ENCODE measurements around the gene HIGD2A. TPM values are rescaled to one million over a fixed set of nuclear protein-coding genes. Genes with fewer than 3 reads are reported as not detected.

Gene HIGD2A
- polyA plus RNA-seq, 1 of the 3 experiments (the other 2 are of a cell fraction): 211 TPM

DNA sequence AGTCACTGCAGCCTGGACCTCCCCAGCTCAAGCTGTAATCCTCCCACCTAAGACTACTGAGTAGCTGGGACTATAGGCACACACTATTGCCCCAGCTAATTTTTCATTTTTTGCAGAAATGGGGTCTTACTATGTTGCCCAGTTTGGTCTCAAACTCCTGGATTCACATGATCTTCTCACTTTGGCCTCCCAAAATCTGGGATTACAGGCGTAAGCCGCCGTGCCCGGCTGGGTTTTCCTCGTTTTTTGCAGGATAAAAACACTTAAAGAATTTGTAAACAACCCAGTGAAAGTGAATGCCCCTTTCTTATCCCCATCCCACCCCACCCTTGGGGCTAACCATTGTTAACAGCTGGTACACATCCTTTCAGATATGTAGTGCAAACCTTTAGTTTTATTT, 20.0 kb downstream of the HIGD2A start:
- TF ChIP-seq ELF1 (IDR thresholded peaks at IDR 0.05) (no peak), FOXJ3 (CRISPR knock-in tag; IDR thresholded peaks at IDR 0.05) (no peak), NRF1 (IDR thresholded peaks at IDR 0.05; ENCODE audit: low read depth, low read length) (no peak), SIN3A (IDR thresholded peaks at IDR 0.05; ENCODE audit: borderline replicate concordance, low read depth, low read length) (no peak), SMC3 (IDR thresholded peaks at IDR 0.05; ENCODE audit: low read depth, low read length) (no peak), NFIC (IDR thresholded peaks at IDR 0.05; ENCODE audit: borderline replicate concordance) (no peak), RFX5 (IDR thresholded peaks at IDR 0.05; ENCODE audit: low read length) (no peak), RXRA (IDR thresholded peaks at IDR 0.05; ENCODE audit: borderline replicate concordance, low read depth) (no peak), TEAD4 (IDR thresholded peaks at IDR 0.05; ENCODE audit: borderline replicate concordance, insufficient read depth) (no peak), MEF2A (IDR thresholded peaks at IDR 0.05; ENCODE audit: borderline replicate concordance, low read depth) (no peak), RCOR1 (IDR thresholded peaks at IDR 0.05; ENCODE audit: low read length) (no peak), FOXM1 (IDR thresholded peaks at IDR 0.05; ENCODE audit: low read depth) (no peak), GATA2 (CRISPR knock-in tag; IDR thresholded peaks at IDR 0.05) (no peak), CHD2 (IDR thresholded peaks at IDR 0.05; ENCODE audit: low read length, partially characterized antibody) (no peak), MXI1 (IDR thresholded peaks at IDR 0.05; ENCODE audit: low read depth, low read length) (no peak)
- TF ChIP-seq, protein P1, sequence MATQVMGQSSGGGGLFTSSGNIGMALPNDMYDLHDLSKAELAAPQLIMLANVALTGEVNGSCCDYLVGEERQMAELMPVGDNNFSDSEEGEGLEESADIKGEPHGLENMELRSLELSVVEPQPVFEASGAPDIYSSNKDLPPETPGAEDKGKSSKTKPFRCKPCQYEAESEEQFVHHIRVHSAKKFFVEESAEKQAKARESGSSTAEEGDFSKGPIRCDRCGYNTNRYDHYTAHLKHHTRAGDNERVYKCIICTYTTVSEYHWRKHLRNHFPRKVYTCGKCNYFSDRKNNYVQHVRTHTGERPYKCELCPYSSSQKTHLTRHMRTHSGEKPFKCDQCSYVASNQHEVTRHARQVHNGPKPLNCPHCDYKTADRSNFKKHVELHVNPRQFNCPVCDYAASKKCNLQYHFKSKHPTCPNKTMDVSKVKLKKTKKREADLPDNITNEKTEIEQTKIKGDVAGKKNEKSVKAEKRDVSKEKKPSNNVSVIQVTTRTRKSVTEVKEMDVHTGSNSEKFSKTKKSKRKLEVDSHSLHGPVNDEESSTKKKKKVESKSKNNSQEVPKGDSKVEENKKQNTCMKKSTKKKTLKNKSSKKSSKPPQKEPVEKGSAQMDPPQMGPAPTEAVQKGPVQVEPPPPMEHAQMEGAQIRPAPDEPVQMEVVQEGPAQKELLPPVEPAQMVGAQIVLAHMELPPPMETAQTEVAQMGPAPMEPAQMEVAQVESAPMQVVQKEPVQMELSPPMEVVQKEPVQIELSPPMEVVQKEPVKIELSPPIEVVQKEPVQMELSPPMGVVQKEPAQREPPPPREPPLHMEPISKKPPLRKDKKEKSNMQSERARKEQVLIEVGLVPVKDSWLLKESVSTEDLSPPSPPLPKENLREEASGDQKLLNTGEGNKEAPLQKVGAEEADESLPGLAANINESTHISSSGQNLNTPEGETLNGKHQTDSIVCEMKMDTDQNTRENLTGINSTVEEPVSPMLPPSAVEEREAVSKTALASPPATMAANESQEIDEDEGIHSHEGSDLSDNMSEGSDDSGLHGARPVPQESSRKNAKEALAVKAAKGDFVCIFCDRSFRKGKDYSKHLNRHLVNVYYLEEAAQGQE (IDR thresholded peaks at IDR 0.05; ENCODE audit: low read depth, low read length): no peak
- TF ChIP-seq, protein P2, sequence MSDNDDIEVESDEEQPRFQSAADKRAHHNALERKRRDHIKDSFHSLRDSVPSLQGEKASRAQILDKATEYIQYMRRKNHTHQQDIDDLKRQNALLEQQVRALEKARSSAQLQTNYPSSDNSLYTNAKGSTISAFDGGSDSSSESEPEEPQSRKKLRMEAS (IDR thresholded peaks at IDR 0.05; ENCODE audit: low read depth): no peak
- POLR2A ChIA-PET: no interaction called here
- H3K4me3 ChIP-seq (ENCODE audit: low read depth in 2 of 2, low read length in 1 of 2): no peak overlapping the region
- H3K4me2 ChIP-seq: no peak overlapping the region
- H3K9me3 ChIP-seq: no peaks in the 10 kb centered on the region
- no peak overlapping the region for H3K9ac ChIP-seq
- DNase-seq: no peak
- no peaks in the 10 kb centered on the region for H3K9me2 ChIP-seq
- no peaks in the 10 kb centered on the region for H4K20me1 ChIP-seq (ENCODE audit: insufficient read depth)
- peaks cover 0 to 9% of the 10 kb centered on the region in 2 experiments for H3K36me3 ChIP-seq (replicated peaks in 1 of 2; ENCODE audit: control insufficient read depth in 1 of 2, insufficient read depth in 2 of 2, low read length in 1 of 2)
- H3K4me1 ChIP-seq (ENCODE audit: control insufficient read depth in 1 of 2, insufficient read depth in 2 of 2, low read depth in 1 of 2, low read length in 1 of 2): no peaks in the 10 kb centered on the region
- H3K27me3 ChIP-seq (ENCODE audit: insufficient read depth): no peaks in the 10 kb centered on the region
- CTCF ChIA-PET: interaction anchor here (0.6 kb wide), 1 partner anchor 679 kb away, joined by 3 read pairs; no protein-coding TSS in a partner anchor
- H3K79me2 ChIP-seq (ENCODE audit: insufficient read depth): peaks cover 3% of the 10 kb centered on the region; the same call in 1 of the 2 replicates
- H3K27ac ChIP-seq (ENCODE audit: low read depth in 2 of 2, low read length in 1 of 2): no peak overlapping the region
- H3F3A ChIP-seq (replicated peaks; ENCODE audit: insufficient read depth): no peaks in the 10 kb centered on the region
- 92% methylated on average over 5 of the region's 5 CpGs for WGBS (ENCODE audit: low lambda C conversion rate)
- H2AFZ ChIP-seq (ENCODE audit: low read depth): no peak overlapping the region

All from SK-N-SH (cell line).